GM19099 (cell line): ENCODE measurements around the gene AUTS2.

ENCODE experiments used
- POLR2A ChIP-seq: IDR thresholded peaks from 3 replicates; pipeline ENCODE4 v1.6.1; 2011; ENCODE audit warnings: low read depth; ENCODE audit not compliant: insufficient read length; ENCODE audit errors: extremely low read depth

AUTS2 gene

GRCh38 chr7:70775570-70776156, 1177.4 kb downstream of the AUTS2 start:
- no peak for TF ChIP-seq POLR2A

GRCh38 chr7:70776627-70777101, 1178.4 kb downstream of the AUTS2 start:
- no peak for TF ChIP-seq POLR2A

GRCh38 chr7:70777251-70777650, 1179.0 kb downstream of the AUTS2 start:
- no peak for TF ChIP-seq POLR2A

GRCh38 chr7:70778585-70778984, 1180.3 kb downstream of the AUTS2 start:
- TF ChIP-seq POLR2A, result no peak

GRCh38 chr7:70779321-70779720, 1181.0 kb downstream of the AUTS2 start:
- TF ChIP-seq POLR2A, result no peak

GRCh38 chr7:70781922-70782311, 1183.6 kb downstream of the AUTS2 start:
- TF ChIP-seq POLR2A, result no peak

- no peak for TF ChIP-seq POLR2A
Observed at GRCh38 chr7:70782796-70783195, 1184.5 kb downstream of the AUTS2 start.

GRCh38 chr7:70785427-70785826, 1187.2 kb downstream of the AUTS2 start:
- no peak for TF ChIP-seq POLR2A

DNA sequence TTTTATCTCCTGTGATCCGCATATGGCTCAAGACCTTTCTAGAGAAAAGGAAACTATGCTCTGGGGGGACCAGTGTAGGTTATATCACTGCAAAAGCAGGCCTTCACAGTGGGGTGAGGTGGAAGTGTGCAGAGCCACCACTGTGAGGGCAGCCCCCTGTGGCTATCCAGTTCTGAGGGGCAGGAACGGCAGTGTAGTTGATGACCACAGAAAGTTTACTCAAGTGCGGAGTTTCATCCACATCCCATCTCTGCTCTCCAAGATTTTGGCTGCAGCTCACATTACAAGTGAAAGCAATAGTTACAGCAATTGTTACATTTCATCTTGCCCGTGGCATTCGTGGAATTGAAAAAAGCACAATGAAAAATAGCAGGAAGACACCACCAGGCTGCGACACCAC, 1187.8 kb downstream of the AUTS2 start:
- no peak for TF ChIP-seq POLR2A

DNA sequence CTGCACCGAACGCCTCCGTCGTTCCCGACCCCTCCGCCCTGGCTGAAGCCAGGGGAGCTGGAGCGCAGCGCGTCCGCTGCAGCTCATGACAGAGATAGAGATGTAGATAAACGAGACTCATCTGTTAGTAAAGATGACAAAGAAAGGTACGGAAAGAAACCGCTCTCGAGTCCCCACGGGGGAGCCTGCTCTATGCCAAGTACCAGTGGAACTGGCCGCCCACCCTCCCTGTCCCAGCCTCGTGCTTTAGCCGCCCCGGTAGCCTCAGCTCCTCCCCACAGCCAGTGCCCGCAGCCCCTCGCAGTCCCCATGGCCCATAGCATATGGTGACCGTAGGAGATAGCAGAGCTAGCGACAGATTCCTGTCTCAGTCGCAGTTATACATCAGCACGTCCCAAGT, 1189.0 kb downstream of the AUTS2 start:
- no peak for TF ChIP-seq POLR2A

GRCh38 chr7:70787771-70788170, 1189.5 kb downstream of the AUTS2 start:
- no peak for TF ChIP-seq POLR2A

DNA sequence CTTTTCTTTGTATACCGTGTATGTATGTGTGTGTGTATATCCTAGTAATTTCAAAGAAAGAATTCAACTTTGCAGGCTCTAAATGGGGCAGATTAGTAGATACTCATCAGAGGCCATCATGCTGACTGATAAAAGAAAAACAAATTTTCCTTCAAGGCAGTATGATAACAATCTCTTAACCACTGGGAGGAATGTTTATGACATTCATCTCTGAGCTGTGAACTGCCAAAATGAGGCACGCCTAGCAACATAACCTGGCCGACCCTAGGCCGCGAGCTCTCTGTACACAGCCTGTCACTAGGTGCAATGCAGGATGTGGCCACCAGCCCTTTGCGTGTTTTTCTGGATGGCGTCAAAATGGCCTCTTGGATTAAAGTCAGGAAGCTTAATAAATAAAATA, 1190.0 kb downstream of the AUTS2 start:
- TF ChIP-seq POLR2A, result no peak

DNA sequence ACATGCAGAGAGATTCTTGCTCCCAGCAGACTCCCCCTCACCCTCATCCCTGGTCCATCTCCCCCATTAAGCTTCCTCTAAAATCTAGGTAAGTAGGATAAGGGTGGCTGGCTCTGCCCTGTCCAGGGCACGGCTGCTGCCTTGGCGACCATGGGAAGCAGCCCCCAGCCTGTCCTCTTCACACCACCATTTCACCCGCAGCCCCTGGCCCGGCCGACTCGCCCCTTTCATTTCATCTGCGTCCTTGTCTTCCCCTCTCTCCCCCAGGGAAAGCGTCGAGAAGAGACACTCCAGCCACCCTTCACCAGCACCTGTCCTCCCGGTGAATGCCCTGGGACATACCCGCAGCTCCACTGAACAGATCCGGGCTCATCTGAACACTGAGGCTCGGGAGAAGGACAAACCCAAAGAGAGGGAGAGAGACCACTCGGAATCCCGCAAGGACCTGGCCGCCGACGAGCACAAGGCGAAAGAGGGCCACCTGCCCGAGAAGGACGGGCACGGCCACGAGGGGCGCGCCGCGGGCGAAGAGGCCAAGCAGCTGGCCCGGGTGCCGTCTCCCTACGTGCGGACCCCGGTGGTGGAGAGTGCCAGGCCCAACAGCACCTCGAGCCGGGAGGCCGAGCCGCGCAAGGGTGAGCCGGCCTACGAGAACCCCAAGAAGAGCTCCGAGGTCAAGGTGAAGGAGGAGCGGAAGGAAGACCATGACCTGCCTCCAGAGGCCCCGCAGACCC, 1191.4 kb downstream of the AUTS2 start:
- no peak for TF ChIP-seq POLR2A

GRCh38 chr7:70790215-70791073, 1192.2 kb downstream of the AUTS2 start:
- no peak for TF ChIP-seq POLR2A

DNA sequence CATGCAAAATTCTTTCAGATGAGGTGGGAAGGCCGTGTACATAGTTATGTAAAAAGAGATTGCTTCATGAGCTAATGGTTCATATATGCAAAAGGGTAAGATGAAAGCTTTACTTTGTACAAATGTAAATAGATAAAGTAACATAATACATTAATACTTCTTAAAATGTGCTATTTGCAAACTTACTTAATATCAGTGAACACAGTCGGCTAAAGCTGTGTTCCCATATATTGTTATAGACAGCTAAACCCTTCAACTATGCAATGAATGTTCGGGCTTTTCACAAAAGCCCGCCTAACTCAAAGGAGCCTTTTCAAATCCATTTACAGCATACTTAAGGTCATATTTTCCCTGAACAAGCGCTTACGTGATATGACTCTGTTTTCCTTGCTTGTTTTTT, 1193.1 kb downstream of the AUTS2 start:
- no peak for TF ChIP-seq POLR2A

DNA sequence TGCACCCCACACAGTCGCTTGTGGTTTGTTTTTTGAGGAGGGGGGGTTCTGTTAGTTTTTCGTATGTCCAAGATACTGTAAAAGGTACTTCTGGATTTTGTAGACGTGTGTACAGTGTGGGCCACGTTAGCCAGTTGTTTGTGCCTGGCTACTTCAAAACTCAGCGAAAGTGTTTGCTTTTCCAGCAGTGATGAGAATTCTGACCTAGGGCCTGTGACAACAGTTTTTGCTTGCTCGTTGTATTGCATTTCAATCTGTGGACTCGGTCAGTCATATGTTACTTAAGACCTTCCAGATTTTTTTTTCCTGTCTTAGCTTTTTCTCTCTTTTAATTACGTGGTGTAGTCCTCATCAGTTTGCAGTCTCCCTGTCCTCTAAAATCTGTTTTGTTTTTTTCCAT, 1194.8 kb downstream of the AUTS2 start:
- TF ChIP-seq POLR2A, result no peak

DNA sequence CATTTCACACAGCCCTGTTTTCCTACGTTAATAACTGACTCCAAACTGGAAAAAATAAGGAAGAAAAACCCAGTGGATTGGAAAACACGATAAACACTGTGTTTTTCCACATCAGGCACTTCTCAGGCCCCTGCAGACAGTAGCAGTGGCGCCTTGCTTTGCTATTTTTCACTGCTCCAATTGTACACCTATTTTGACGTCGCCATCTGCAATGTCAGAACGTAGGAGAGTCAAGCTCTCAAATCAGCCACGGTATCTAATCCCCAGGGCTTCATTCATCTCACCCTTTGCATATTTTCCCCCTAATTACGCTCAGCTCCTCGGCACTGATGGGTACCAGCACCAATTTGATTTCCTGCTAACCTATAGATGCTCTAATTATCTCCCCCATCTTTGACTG, 1195.5 kb downstream of the AUTS2 start:
- TF ChIP-seq POLR2A, result no peak

DNA sequence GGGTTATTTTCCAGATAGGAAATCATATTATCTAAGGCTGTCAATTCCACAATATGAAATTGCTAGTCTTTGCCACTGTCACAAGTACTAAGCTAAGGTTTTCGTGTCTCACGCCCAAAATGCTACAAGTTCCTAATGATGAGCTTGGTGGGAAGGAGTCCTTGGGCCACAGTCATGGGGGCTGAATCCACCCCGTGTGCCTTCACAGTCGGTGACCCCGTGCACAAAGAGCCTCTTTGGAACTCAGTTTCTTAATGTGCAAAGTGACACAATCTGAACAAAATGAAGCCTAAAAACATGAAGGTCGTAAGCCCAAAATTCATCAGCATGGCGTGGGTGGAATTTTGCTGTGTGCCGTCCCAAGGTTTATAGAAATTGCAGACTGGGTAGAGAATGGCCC, 1196.7 kb downstream of the AUTS2 start:
- TF ChIP-seq POLR2A, result no peak
